ENCODE data around the gene CRTC3. TPM values are rescaled to one million over a fixed set of nuclear protein-coding genes. Genes with fewer than 3 reads are reported as not detected.
"Not testable (repeated sequence)": the region's sequence is repeated elsewhere in the genome, so short reads cannot be mapped to it uniquely, and the experiment has no call there.

CRTC3 gene
- total RNA-seq, 1 donor from 2014 or later, result 74.4 TPM

- no peak for DNase-seq (ENCODE audit: low spot score)
- intact Hi-C loops (cut with DNase I), result no loop called here
- ATAC-seq, result peak; percentile 1
Observed at GRCh38 chr15:90681056-90681455, 151.3 kb downstream of the CRTC3 start.

GRCh38 chr15:90681480-90681879, 151.8 kb downstream of the CRTC3 start:
- ATAC-seq (peak; percentile 68), DNase-seq (ENCODE audit: low spot score) (peak; percentile 65)
- intact Hi-C loops (cut with DNase I), result no loop called here

- intact Hi-C loops (cut with DNase I), result no loop called here
- no peak for DNase-seq (ENCODE audit: low spot score)
- ATAC-seq, result no peak
Observed at GRCh38 chr15:90683371-90683770, 153.6 kb downstream of the CRTC3 start.

GRCh38 chr15:90683876-90684275, 154.2 kb downstream of the CRTC3 start:
- intact Hi-C loops (cut with DNase I), result no loop called here
- DNase-seq (ENCODE audit: low spot score) (no peak), ATAC-seq (no peak)

- intact Hi-C loops (cut with DNase I), result no loop called here
- DNase-seq (ENCODE audit: low spot score), result no peak
- no peak for ATAC-seq
Observed at GRCh38 chr15:90684281-90684680, 154.6 kb downstream of the CRTC3 start.

- DNase-seq (ENCODE audit: low spot score), result no peak
- ATAC-seq, result no peak
- intact Hi-C loops (cut with DNase I), result no loop called here
Observed at GRCh38 chr15:90685591-90686434, 156.1 kb downstream of the CRTC3 start.

GRCh38 chr15:90686435-90687218, 156.9 kb downstream of the CRTC3 start:
- intact Hi-C loops (cut with DNase I), result no loop called here
- ATAC-seq (no peak), DNase-seq (ENCODE audit: low spot score) (no peak)

GRCh38 chr15:90689326-90689961, 159.7 kb downstream of the CRTC3 start:
- ATAC-seq; DNase-seq (ENCODE audit: low spot score); intact Hi-C loops (cut with DNase I): not testable (repeated sequence)

GRCh38 chr15:90690585-90690984, 160.9 kb downstream of the CRTC3 start:
- intact Hi-C loops (cut with DNase I), result no loop called here

GRCh38 chr15:90691369-90691768, 161.6 kb downstream of the CRTC3 start:
- intact Hi-C loops (cut with DNase I), result no loop called here
- DNase-seq (ENCODE audit: low spot score) (no peak), ATAC-seq (no peak)

More at GRCh38 chr15:90690585-90690984, 160.9 kb downstream of the CRTC3 start:
- no peak for ATAC-seq
- DNase-seq (ENCODE audit: low spot score), result no peak

GRCh38 chr15:90691982-90692773, 162.5 kb downstream of the CRTC3 start:
- DNase-seq (ENCODE audit: low spot score) (no peak), ATAC-seq (no peak)
- intact Hi-C loops (cut with DNase I), result no loop called here

Other genes starting within 250 kb of the CRTC3 start
- 5.1 TPM for gene ZNF774, start 177.6 kb upstream of the CRTC3 start, total RNA-seq
- gene IQGAP1, start 141.7 kb upstream of the CRTC3 start, total RNA-seq, result 202 TPM
- 0.85 TPM for gene BLM, start 187.4 kb downstream of the CRTC3 start, total RNA-seq